ENCODE results near the gene ECI2.
"Not testable (repeated sequence)": the region's sequence is repeated elsewhere in the genome, so short reads cannot be mapped to it uniquely, and the experiment has no call there.

ECI2 gene

DNA sequence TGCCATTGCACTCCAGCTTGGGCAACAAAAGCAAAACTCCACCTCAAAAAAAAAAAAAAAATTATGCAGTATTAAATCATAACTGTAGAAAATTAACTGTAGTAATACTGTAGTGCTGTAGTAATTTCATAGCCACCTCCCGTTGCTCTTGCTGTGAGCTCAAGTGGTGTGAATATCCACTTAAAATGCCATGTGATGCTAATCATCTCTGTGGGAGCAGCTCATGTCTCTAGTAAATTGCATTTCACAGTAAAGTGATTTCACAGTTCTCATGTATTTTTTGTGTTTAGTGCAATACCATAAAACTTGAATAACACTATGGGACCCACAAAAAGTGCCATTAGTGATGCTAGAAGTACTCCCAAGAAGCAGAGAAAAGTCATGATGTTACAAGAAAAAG lies 42.1 kb downstream of the ECI2 start:
- no peak for DNase-seq

DNA sequence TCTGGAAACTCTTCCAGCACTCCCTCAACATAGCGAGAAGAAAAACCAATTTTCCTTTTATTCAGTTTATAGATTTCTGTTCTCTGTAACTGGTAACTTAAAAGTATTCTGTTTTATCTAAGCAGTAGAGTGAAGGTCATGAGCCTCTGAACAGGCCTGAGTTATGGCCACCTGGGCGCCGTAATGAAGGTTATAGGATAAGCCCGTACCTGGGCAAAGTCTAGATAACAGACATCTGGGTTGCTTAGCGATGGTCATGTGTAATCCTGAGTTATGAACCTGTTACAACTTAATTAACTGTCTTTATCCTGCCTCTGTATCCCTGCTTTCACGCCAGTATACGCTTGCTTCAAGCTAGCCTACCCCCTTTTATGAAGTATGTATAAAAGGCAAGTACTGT lies 43.4 kb downstream of the ECI2 start:
- DNase-seq: no peak

DNA sequence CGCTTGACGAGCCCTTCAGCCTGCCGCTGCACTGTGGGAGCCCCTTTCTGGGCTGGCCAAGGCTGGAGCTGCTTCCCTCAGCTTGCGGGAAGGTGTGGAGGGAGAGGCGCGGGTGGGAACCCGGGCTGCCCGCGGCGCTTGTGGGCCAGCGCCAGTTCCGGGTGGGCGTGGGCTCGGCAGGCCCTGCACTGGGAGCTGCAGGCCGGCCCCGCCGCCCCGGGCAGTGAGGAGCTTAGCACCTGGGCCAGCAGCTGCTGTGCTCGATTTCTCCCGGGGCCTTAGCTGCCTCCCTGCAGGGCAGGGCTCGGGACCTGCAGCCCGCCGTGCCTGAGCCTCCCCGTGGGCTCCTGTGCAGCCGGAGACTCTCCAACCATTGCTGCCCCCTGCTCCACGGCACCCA lies 45.3 kb downstream of the ECI2 start:
- not testable (repeated sequence) for DNase-seq

DNA sequence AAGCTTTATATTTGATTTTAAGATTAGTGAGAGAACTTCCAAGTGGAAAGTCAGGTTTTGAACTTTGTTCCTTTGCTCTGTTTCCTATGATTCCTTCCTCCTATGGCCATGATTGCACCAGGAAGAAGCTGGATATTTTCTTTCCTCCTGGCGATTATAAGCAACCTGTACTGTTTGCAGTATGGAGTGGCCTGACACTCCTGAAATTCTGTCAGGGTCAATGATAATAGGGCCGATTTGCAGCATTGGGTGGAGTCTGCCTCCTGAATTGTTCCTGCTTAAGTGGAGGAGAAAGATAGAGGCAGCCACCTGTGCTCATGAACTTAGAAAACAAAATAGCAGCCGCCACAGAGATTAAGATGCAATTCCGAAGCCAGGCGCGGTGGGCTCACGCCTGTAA lies 46.7 kb downstream of the ECI2 start:
- DNase-seq: no peak

DNA sequence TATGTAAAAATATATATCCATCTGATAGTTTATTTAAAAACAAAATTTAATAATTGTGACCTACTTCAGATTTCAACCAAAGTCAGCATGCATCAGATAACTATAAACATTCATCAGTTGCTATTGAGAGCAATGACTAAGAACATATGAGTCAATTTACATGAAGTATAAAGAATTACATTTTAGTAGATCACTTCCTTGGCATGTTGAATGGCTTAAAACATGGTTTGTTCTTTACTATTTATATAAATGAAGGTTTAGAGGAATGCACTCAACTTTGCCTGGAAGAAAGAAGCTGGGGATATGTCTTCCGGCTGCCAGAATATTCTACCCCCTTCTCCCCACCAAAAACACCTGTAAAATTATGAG lies 50.1 kb downstream of the ECI2 start:
- no peak for DNase-seq

- no peak for DNase-seq
These were observed 50.7 kb downstream of the ECI2 start for GRCh38 chr6:4084444-4085331.

GRCh38 chr6:4078691-4079471 lies 56.5 kb downstream of the ECI2 start, which contains the start of gene FAM217A:
FAM217A (minus strand) TSS chr6:4079137; CDS start chr6:4077414, 1,723 bp downstream.
- DNase-seq: no peak

GRCh38 chr6:4074478-4075235 lies 60.7 kb downstream of the ECI2 start:
- no peak for DNase-seq

GRCh38 chr6:4071330-4071729 lies 64.0 kb downstream of the ECI2 start:
- DNase-seq: no peak

GRCh38 chr6:4069199-4069598 lies 66.2 kb downstream of the ECI2 start:
- DNase-seq: no peak

DNA sequence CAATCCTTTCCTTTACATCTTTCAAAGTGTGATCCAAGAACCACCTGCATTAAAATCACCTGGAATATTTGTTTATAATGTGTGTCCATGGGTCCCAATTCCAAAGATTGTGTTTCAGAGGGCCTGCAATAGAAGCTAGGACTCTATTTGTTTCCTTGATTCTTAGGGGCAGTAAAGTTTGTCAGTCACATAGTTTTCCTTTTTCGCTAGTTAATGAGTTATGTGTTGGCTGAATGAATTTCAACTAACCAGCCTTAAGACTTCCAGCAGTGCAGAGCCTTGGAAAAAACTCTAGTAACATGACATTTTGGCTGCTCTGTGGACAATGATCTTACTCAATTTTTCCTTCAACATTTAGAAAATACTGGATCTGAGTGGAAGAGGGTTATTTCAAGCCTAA lies 67.7 kb downstream of the ECI2 start:
- DNase-seq: no peak

DNA sequence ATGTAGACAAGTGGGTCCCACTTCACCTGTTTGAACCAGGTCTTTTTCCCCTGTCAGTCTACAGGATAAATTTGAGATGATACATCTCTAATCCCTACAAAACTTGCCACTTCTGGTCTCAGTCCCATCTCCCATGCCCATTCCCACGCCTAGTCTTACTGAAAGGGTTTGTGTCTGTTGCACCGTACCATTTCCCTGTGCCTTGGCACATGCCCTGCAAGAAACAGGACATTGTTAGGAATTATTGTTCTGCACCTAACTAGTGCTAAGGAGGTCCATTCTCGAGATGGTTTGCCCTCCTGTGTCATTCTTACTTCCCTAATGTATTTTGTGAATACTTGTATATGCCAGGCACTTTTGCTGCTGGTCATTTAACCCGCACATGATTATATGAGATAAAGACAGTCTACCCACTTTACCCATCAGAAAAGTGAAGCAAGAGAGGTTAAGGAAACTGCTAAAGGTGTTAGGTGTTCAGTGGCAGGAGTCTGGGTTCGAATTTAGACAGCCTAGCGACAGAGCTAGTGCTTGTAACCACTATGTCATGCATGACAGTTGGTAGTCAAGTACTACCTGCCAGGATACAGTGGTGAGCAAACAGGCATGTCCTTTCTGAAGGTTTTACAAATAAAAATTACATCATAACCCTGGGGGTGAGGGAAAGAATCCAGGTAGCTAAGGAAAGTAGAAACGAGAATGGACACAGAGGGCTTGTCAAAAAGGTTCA lies 69.2 kb downstream of the ECI2 start:
- DNase-seq: no peak
